ENCODE data around the gene MOSMO. TPM values are rescaled to one million over a fixed set of nuclear protein-coding genes. Genes with fewer than 3 reads are reported as not detected.

MOSMO gene
- total RNA-seq, 4 donors from 2014 or later = 14.9 to 26.9 (median 24.1) TPM

GRCh38 chr16:22077700-22078313 lies 69.9 kb downstream of the MOSMO start:
- Histone ChIP-seq H3K4me3 (no peak overlapping the region), H3K27ac (no peak overlapping the region), H3K9me3 (no peaks in the 10 kb centered on the region), H3K4me1 (peaks cover 0 to 7% (median 0%) of the 10 kb centered on the region in 3 donors), H3K36me3 (peaks cover 0 to 6% of the 10 kb centered on the region in 2 donors), H3K27me3 (no peaks in the 10 kb centered on the region)
- ATAC-seq = no peak
- TF ChIP-seq EP300 (IDR thresholded peaks at IDR 0.05) (no peak), POLR2AphosphoS5 (IDR thresholded peaks at IDR 0.05) (no peak), POLR2A (IDR thresholded peaks at IDR 0.05) (no peak), CTCF (IDR thresholded peaks at IDR 0.05) (peak; percentile 63 to 78 (median 64))
- 50 to 62% methylated on average over 5 to 7 of the region's 8 CpGs for WGBS, 2 donors (ENCODE audit: low coverage in 1 of 2)

DNA sequence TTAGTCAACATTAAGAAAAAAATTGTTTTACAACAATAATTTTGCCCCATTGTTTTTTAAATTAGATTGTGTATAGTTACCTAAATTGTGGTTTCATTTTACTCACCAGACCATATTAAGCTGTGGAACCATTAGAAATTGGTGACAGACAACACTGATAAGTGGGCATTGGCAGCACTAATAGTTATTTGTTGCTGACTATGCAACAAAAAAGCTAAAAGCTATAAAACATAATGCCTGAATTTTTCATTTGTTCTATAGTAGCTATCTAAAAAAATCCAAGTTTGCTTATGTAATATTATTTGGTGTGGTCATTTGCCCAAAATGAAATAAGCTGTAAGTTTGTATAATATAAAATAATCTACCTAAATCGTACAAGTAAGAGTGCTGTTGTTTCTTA lies 70.7 kb downstream of the MOSMO start:
- 25 to 43% methylated on average over 1 of the region's 1 CpG for WGBS, 2 donors (ENCODE audit: low coverage in 1 of 2)
- no peak for TF ChIP-seq EP300 (IDR thresholded peaks at IDR 0.05)
- peaks cover 2 to 11% (median 3%) of the 10 kb centered on the region in 3 donors for H3K4me1 ChIP-seq
- H3K9me3 ChIP-seq = no peaks in the 10 kb centered on the region
- no peak overlapping the region for H3K4me3 ChIP-seq
- H3K27ac ChIP-seq = no peak overlapping the region
- H3K27me3 ChIP-seq = no peaks in the 10 kb centered on the region
- ATAC-seq = no peak
- peaks cover 0 to 6% of the 10 kb centered on the region in 2 donors for H3K36me3 ChIP-seq

DNA sequence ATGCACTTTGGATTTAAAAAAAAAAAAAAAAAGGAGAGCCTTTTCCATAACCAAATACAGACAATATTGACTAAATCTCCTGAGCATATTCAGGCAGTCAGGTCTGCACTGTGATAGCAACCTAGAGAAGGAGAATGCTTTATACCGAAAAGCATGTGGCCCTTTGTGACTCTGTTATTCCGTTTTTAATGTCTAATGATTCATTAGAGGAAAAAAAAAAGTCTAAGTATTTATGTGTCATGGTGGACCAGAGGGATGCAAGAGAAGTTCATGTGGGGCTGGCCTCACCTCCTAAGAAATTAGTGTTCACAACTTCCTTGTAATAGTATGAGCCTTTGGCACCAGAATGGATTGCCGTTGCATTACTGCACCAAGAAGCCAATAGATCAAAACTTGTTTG lies 73.1 kb downstream of the MOSMO start:
- 85 to 91% methylated on average over 3 of the region's 3 CpGs for WGBS, 2 donors (ENCODE audit: low coverage in 1 of 2)
- no peaks in the 10 kb centered on the region for H3K27me3 ChIP-seq

GRCh38 chr16:22086440-22086839 lies 78.5 kb downstream of the MOSMO start:
- Histone ChIP-seq H3K9me3 (no peaks in the 10 kb centered on the region), H3K36me3 (peaks cover 0 to 28% of the 10 kb centered on the region in 2 donors), H3K27me3 (no peaks in the 10 kb centered on the region), H3K4me3 (no peak overlapping the region), H3K4me1 (peaks cover 2 to 9% (median 3%) of the 10 kb centered on the region in 3 donors), H3K27ac (no peak overlapping the region)
- no peak for TF ChIP-seq CTCF (IDR thresholded peaks at IDR 0.05)
- TF ChIP-seq POLR2A (IDR thresholded peaks at IDR 0.05) = no peak
- TF ChIP-seq POLR2AphosphoS5 (IDR thresholded peaks at IDR 0.05) = no peak
- no peak for TF ChIP-seq EP300 (IDR thresholded peaks at IDR 0.05)
- no peak for ATAC-seq
- 88 to 92% methylated on average over 1 of the region's 1 CpG for WGBS, 2 donors (ENCODE audit: low coverage in 1 of 2)

More for the DNA sequence above, 73.1 kb downstream of the MOSMO start:
- no peak for TF ChIP-seq POLR2AphosphoS5 (IDR thresholded peaks at IDR 0.05)
- TF ChIP-seq POLR2A (IDR thresholded peaks at IDR 0.05) = no peak
- no peak for TF ChIP-seq EP300 (IDR thresholded peaks at IDR 0.05)
- no peak for TF ChIP-seq CTCF (IDR thresholded peaks at IDR 0.05)
- Histone ChIP-seq H3K9me3 (no peaks in the 10 kb centered on the region), H3K36me3 (peaks cover 0 to 21% of the 10 kb centered on the region in 2 donors), H3K4me3 (no peak overlapping the region), H3K4me1 (peaks cover 2 to 9% (median 3%) of the 10 kb centered on the region in 3 donors), H3K27ac (no peak overlapping the region)
- ATAC-seq = no peak

DNA sequence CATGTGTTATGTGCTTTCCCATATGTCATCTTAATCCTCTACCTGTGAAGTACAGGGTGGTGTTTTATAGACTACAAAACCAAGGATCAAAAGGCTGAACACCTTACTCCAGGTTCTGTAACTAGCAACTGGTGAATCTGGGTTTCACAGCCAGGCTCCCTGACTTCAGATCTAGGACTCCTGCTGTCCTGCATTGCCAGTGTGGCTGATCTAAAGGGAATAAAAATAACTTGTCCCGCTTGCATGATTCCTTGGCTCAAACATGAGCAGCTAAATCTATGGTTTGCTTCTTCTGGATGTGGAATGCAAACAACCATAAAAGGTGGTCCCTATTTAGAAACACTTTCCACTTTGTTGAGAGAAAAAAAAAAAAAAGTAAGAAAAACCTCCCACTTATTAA lies 80.7 kb downstream of the MOSMO start:
- no peak for ATAC-seq
- Histone ChIP-seq H3K27ac (no peak overlapping the region), H3K27me3 (no peaks in the 10 kb centered on the region), H3K36me3 (peaks cover 0 to 28% of the 10 kb centered on the region in 2 donors), H3K9me3 (no peaks in the 10 kb centered on the region), H3K4me3 (no peak overlapping the region), H3K4me1 (peaks cover under 1 to 15% (median 6%) of the 10 kb centered on the region in 3 donors)
- no peak for TF ChIP-seq CTCF (IDR thresholded peaks at IDR 0.05)
- no peak for TF ChIP-seq POLR2A (IDR thresholded peaks at IDR 0.05)
- no peak for TF ChIP-seq EP300 (IDR thresholded peaks at IDR 0.05)
- no peak for TF ChIP-seq POLR2AphosphoS5 (IDR thresholded peaks at IDR 0.05)
- WGBS, 2 donors (ENCODE audit: low coverage in 1 of 2) = 80 to 83% methylated on average over 1 of the region's 1 CpG
